ENCODE results near the gene EFNA3. TPM values are rescaled to one million over a fixed set of nuclear protein-coding genes. Genes with fewer than 3 reads are reported as not detected.

The EFNA3 gene
- total RNA-seq, 1 experiment from 2014 or later: 20.4 TPM

- peaks cover 37 to 78% of the 10 kb centered on the region in 2 experiments for H3K4me1 ChIP-seq (ENCODE audit: control insufficient read depth in 1 of 2, insufficient read depth in 2 of 2, low read length in 2 of 2)
- no TSS peak for BruUV-seq (replicated peaks)
- ChIA-PET POLR2A (interaction anchor here (1.3 kb wide), 1 partner anchor 18 kb away, joined by 5 read pairs; the partner anchor contains the start of gene EFNA4), CTCF (interaction anchor here (0.9 to 1.2 kb wide), 5 partner anchors 10 to 522 kb away, joined by 3 to 4 read pairs (median 3); no protein-coding TSS in a partner anchor), RAD21 (ENCODE audit: low non-redundant PET in 1 of 2, low total read pairs in 2 of 2, uncharacterized antibody in 2 of 2, unreplicated experiment in 2 of 2) (no interaction called here)
- no peaks in the 10 kb centered on the region; the same call in 1 of the 2 replicates for H3K79me2 ChIP-seq (ENCODE audit: insufficient read depth, low read length)
- no peak for DNase-seq (ENCODE audit: low read depth, low spot score)
- no peaks in the 10 kb centered on the region for H3K9me3 ChIP-seq (ENCODE audit: control insufficient read depth in 1 of 2, insufficient read depth in 1 of 2, low read depth in 1 of 2, low read length in 2 of 2)
- no peak overlapping the region for H3K27ac ChIP-seq (ENCODE audit: low read depth, low read length)
- H4K20me1 ChIP-seq (ENCODE audit: insufficient read depth): no peaks in the 10 kb centered on the region
- H3K27me3 ChIP-seq (ENCODE audit: insufficient read depth, low read length): no peaks in the 10 kb centered on the region
- no peak for TF ChIP-seq POLR2A (IDR thresholded peaks at IDR 0.05; ENCODE audit: borderline replicate concordance, extremely low read depth, insufficient read depth, insufficient read length)
- TF ChIP-seq ELF1 (IDR thresholded peaks at IDR 0.05; ENCODE audit: borderline replicate concordance, low read depth): no peak
- TF ChIP-seq ATF3 (IDR thresholded peaks at IDR 0.05): no peak
- TF ChIP-seq RAD21 (IDR thresholded peaks at IDR 0.05; ENCODE audit: low read depth): no peak
- no peak overlapping the region for H3K9ac ChIP-seq (ENCODE audit: low read length)
- H3K9me2 ChIP-seq (ENCODE audit: insufficient read depth): no peaks in the 10 kb centered on the region
- peak overlapping the region in 1 of 2 experiments; percentile 73; a peak in 1 of 4 replicates for H3K4me3 ChIP-seq (replicated peaks in 1 of 2; ENCODE audit: low read depth in 1 of 2, low read length in 2 of 2)
- ATAC-seq: no peak
- no peak overlapping the region for H2AFZ ChIP-seq (ENCODE audit: low read depth, low read length, poor library complexity, severe bottlenecking)
- H3K4me2 ChIP-seq (ENCODE audit: low read length): peak overlapping the region; percentile 99
- peaks cover 0 to 4% of the 10 kb centered on the region in 2 experiments; a peak in 1 of 4 replicates for H3K36me3 ChIP-seq (ENCODE audit: control insufficient read depth in 1 of 2, insufficient read depth in 2 of 2, low read length in 2 of 2)
- intact Hi-C loops (cut with micrococcal nuclease): loop anchor here (5.0 kb wide), 1 partner anchor 524 kb away; the partner anchor contains the start of gene UBE2Q1
These were observed 3.0 kb downstream of the EFNA3 start for GRCh38 chr1:155081472-155082300.

GRCh38 chr1:155082301-155083051 is 3.8 kb downstream of the EFNA3 start:
- POLR2A ChIA-PET: no interaction called here
- no peak for TF ChIP-seq SRF (IDR thresholded peaks at IDR 0.05; ENCODE audit: low read depth)
- no peak for TF ChIP-seq JUND (IDR thresholded peaks at IDR 0.05)
- no peak for TF ChIP-seq REST (IDR thresholded peaks at IDR 0.05; ENCODE audit: low read depth)
- TF ChIP-seq POLR2A (IDR thresholded peaks at IDR 0.05; ENCODE audit: borderline replicate concordance, extremely low read depth, insufficient read depth, insufficient read length): no peak
- TF ChIP-seq CBX3 (IDR thresholded peaks at IDR 0.05; ENCODE audit: low read depth): no peak
- TF ChIP-seq FOSL1 (IDR thresholded peaks at IDR 0.05; ENCODE audit: low read depth): no peak
- TF ChIP-seq SP1 (IDR thresholded peaks at IDR 0.05; ENCODE audit: low read depth): no peak
- TF ChIP-seq EZH2phosphoT487 (IDR thresholded peaks at IDR 0.05; ENCODE audit: borderline replicate concordance): no peak
- TF ChIP-seq TCF7L2 (IDR thresholded peaks at IDR 0.05; ENCODE audit: borderline replicate concordance, extremely low read depth, insufficient read depth, insufficient read length): no peak
- no peak for TF ChIP-seq YY1 (IDR thresholded peaks at IDR 0.05; ENCODE audit: extremely low read depth, insufficient replicate concordance, low read depth, low read length)
- no peak for TF ChIP-seq ATF3 (IDR thresholded peaks at IDR 0.05)
- no peak for TF ChIP-seq ZFX (IDR thresholded peaks at IDR 0.05)

More at GRCh38 chr1:155082301-155083051, 3.8 kb downstream of the EFNA3 start:
- Histone ChIP-seq H3K9me3 (ENCODE audit: control insufficient read depth in 1 of 2, insufficient read depth in 1 of 2, low read depth in 1 of 2, low read length in 2 of 2) (no peaks in the 10 kb centered on the region), H3K79me2 (ENCODE audit: insufficient read depth, low read length) (no peaks in the 10 kb centered on the region; the same call in 1 of the 2 replicates), H3K36me3 (ENCODE audit: control insufficient read depth in 1 of 2, insufficient read depth in 2 of 2, low read length in 2 of 2) (peaks cover 0 to 6% of the 10 kb centered on the region in 2 experiments; a peak in 1 of 4 replicates), H3K9me2 (ENCODE audit: insufficient read depth) (no peaks in the 10 kb centered on the region), H3K4me3 (replicated peaks in 1 of 2; ENCODE audit: low read depth in 1 of 2, low read length in 2 of 2) (no peak overlapping the region), H4K20me1 (ENCODE audit: insufficient read depth) (no peaks in the 10 kb centered on the region), H3K4me1 (ENCODE audit: control insufficient read depth in 1 of 2, insufficient read depth in 2 of 2, low read length in 2 of 2) (peaks cover 37 to 80% of the 10 kb centered on the region in 2 experiments), H2AFZ (ENCODE audit: low read depth, low read length, poor library complexity, severe bottlenecking) (no peak overlapping the region), H3K4me2 (ENCODE audit: low read length) (peak overlapping the region; percentile 90), H3K27ac (ENCODE audit: low read depth, low read length) (peak overlapping the region; percentile 34; the same call in 1 of the 2 replicates), H3K27me3 (ENCODE audit: insufficient read depth, low read length) (no peaks in the 10 kb centered on the region), H3K9ac (ENCODE audit: low read length) (peak overlapping the region; percentile 30; the same call in 1 of the 2 replicates)
- ATAC-seq (no peak), DNase-seq (ENCODE audit: low read depth, low spot score) (no peak)
- intact Hi-C loops (cut with micrococcal nuclease): loop anchor here (5.0 kb wide), 1 partner anchor 525 kb away; the partner anchor contains the start of gene UBE2Q1
- CTCF ChIA-PET: no interaction called here
- RAD21 ChIA-PET (ENCODE audit: low non-redundant PET in 1 of 2, low total read pairs in 2 of 2, uncharacterized antibody in 2 of 2, unreplicated experiment in 2 of 2): no interaction called here
- BruUV-seq (replicated peaks): no TSS peak

Data from HCT116 (cell line).